Sigmoid colon (tissue), 7 donors: Measurements from ENCODE around the gene COL8A1. TPM values are rescaled to one million over a fixed set of nuclear protein-coding genes. Genes with fewer than 3 reads are reported as not detected.

ENCODE experiments used
- DNase-seq: peaks from one replicate; pipeline ENCODE4 v3.0.0-alpha.2; 2019
- H3K27ac ChIP-seq, 4 donors: fragments of 200-600 bp; sonication (generic); one replicate each; pipeline ENCODE4 v1.5.1; 2016 to 2019; ENCODE audit warnings: mild to moderate bottlenecking in 1 of 4
- H3K27me3 ChIP-seq, 3 donors: fragments of 200-600 bp; sonication (generic); one replicate each; pipeline ENCODE4 v1.5.1; 2019; ENCODE audit warnings: mild to moderate bottlenecking in 1 of 3
- H3K36me3 ChIP-seq, 4 donors: fragments of 200-600 bp; sonication (generic); one replicate each; pipeline ENCODE4 v1.5.1; 2016 to 2019
- H3K4me1 ChIP-seq, 4 donors: fragments of 200-600 bp; sonication (generic); one replicate each; pipeline ENCODE4 v1.5.1; 2017 to 2019
- H3K4me3 ChIP-seq, 4 donors: fragments of 200-600 bp; sonication (generic); one replicate each; pipeline ENCODE4 v1.5.1; 2017 to 2019; ENCODE audit warnings: mild to moderate bottlenecking in 2 of 4, moderate library complexity in 1 of 4
- H3K9me3 ChIP-seq, 4 donors: fragments of 200-600 bp in 3 of 4; sonication (generic) in 3 of 4; one replicate each; pipeline versions ENCODE4 v1.5.1 to v1.6.1; 2013 to 2019
- EP300 ChIP-seq, 4 donors: sonication (generic); formaldehyde crosslinking; IDR thresholded peaks; one replicate each; pipeline ENCODE4 v1.6.1; 2017; ENCODE audit warnings: antibody characterized with exemption in 4 of 4
- POLR2A ChIP-seq, 2 donors: fragments of 450-650 bp; IDR thresholded peaks; one replicate each; pipeline ENCODE4 v1.6.1; 2016; ENCODE audit warnings: antibody characterized with exemption in 2 of 2, mild to moderate bottlenecking in 2 of 2, moderate library complexity in 2 of 2
- POLR2AphosphoS5 ChIP-seq, 4 donors: sonication (generic); formaldehyde crosslinking; IDR thresholded peaks; one replicate each; pipeline ENCODE4 v1.6.1; 2017; ENCODE audit warnings: antibody characterized with exemption in 4 of 4
- WGBS, 2 donors: extraction: QIAGEN DNeasy Blood & Tissue Kit; methylation state at CpG; one replicate each; pipeline ENCODE4 v1.1.7; 2013; 5-methylcytosine and 5-hydroxymethylcytosine counted together
- intact Hi-C: fragments of 100-400 bp; cut with DNase I; formaldehyde crosslinking; loops from one replicate; pipeline ENCODE4 v1.15.1; 2023
- polyA plus RNA-seq, 3 donors: library from polyadenylated mRNA; stranded (reverse); fragments of 200-250 nt; gene quantifications; one replicate each; pipeline ENCODE4 v1.2.3, GENCODE V29; 2013
- total RNA-seq, 4 donors: library from RNA; depleted of rRNA; stranded (reverse); fragments of >200 nt; gene quantifications; one replicate each; pipeline ENCODE4 v1.1.0, GENCODE V29; 2016
- TF ChIP-seq, protein P1 (sequence below), 4 experiments: fragments of 450-650 bp in 3 of 4; fragments of 200-600 bp in 1 of 4; IDR thresholded peaks; one replicate each; pipeline ENCODE4 v1.5.1; 2016 to 2019; ENCODE audit warnings: antibody characterized with exemption in 4 of 4, mild to moderate bottlenecking in 3 of 4, moderate library complexity in 2 of 4
- donor health status: healthy with polysubstance abuse.
- donor health status: Bipolar disorder and iron deficiency.
- donor health status: healthy.

COL8A1 gene
- total and polyA plus RNA-seq, 7 donors = 0.23 to 39.6 (median 15.3) TPM

- no peaks in the 10 kb centered on the region for H3K27me3 ChIP-seq
- peaks cover 0 to 19% (median 9%) of the 10 kb centered on the region in 4 donors for H3K4me1 ChIP-seq
- H3K27ac ChIP-seq = no peak overlapping the region
- no peak for TF ChIP-seq POLR2A (IDR thresholded peaks at IDR 0.05)
- no peak for TF ChIP-seq POLR2AphosphoS5 (IDR thresholded peaks at IDR 0.05)
- no peak for TF ChIP-seq EP300 (IDR thresholded peaks at IDR 0.05)
- DNase-seq = no peak
- WGBS, 2 donors = 8 to 46% methylated on average over 1 of the region's 1 CpG
- no peak overlapping the region for H3K4me3 ChIP-seq
- no peaks in the 10 kb centered on the region for H3K36me3 ChIP-seq
- intact Hi-C loops = no loop called here
- no peaks in the 10 kb centered on the region for H3K9me3 ChIP-seq
Measured at GRCh38 chr3:99706410-99706809, 68.0 kb downstream of the COL8A1 start.

DNA sequence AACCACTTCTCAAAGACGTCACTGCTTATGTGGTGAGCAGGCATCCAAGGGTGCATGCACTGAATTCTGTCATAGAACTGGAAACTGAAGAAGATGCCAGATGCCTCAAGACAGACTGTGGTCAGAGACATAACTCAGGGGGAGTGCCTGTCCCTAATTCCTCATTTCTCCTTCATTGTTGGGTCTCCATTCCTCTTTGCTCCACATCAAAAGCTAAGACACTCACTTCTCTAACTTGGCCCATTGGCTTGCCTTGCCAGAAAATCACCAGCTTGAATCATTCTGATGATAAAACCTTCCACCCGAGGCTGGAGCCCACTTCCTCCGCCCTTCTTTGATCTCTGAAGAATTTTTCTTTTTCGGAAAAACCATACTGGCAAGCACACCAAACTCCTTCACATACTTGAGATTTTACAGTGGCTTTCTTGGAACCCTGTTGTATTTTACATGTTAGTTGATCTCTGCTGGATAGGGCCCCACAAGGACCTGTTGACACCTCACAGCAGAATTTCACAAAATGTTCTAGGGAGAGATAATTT lies 69.9 kb downstream of the COL8A1 start:
- Histone ChIP-seq H3K9me3 (no peaks in the 10 kb centered on the region), H3K4me1 (peaks cover 0 to 17% (median 6%) of the 10 kb centered on the region in 4 donors), H3K27ac (no peak overlapping the region), H3K4me3 (no peak overlapping the region), H3K36me3 (no peaks in the 10 kb centered on the region), H3K27me3 (no peaks in the 10 kb centered on the region)
- intact Hi-C loops = no loop called here
- WGBS, 2 donors = 85 to 87% methylated on average over 4 of the region's 4 CpGs
- no peak for DNase-seq
- no peak for TF ChIP-seq POLR2AphosphoS5 (IDR thresholded peaks at IDR 0.05)
- TF ChIP-seq POLR2A (IDR thresholded peaks at IDR 0.05) = no peak
- no peak for TF ChIP-seq EP300 (IDR thresholded peaks at IDR 0.05)
- TF ChIP-seq, protein P1, sequence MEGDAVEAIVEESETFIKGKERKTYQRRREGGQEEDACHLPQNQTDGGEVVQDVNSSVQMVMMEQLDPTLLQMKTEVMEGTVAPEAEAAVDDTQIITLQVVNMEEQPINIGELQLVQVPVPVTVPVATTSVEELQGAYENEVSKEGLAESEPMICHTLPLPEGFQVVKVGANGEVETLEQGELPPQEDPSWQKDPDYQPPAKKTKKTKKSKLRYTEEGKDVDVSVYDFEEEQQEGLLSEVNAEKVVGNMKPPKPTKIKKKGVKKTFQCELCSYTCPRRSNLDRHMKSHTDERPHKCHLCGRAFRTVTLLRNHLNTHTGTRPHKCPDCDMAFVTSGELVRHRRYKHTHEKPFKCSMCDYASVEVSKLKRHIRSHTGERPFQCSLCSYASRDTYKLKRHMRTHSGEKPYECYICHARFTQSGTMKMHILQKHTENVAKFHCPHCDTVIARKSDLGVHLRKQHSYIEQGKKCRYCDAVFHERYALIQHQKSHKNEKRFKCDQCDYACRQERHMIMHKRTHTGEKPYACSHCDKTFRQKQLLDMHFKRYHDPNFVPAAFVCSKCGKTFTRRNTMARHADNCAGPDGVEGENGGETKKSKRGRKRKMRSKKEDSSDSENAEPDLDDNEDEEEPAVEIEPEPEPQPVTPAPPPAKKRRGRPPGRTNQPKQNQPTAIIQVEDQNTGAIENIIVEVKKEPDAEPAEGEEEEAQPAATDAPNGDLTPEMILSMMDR (IDR thresholded peaks at IDR 0.05) = no peak

DNA sequence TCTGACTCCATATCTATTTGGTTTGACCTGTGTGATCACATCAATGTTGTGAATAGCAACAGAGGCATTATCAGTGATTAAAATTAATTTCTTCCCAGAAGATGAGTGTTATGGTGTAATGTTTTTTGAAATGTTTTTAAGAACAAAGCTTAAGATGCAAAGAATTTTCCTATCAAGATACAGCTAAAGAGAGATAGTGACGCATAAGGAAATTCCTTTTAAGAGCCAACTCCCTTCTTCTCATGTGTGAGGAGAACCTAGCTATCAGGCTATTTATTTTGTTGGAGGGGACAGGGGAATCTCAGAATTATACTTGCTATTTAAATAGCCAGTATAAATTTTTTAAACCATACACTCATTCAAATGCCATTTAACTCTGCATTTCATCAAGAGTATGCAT lies 71.3 kb downstream of the COL8A1 start:
- Histone ChIP-seq H3K9me3 (no peaks in the 10 kb centered on the region), H3K4me1 (peaks cover 0 to 12% (median 3%) of the 10 kb centered on the region in 4 donors), H3K27me3 (no peaks in the 10 kb centered on the region), H3K36me3 (no peaks in the 10 kb centered on the region), H3K4me3 (no peak overlapping the region), H3K27ac (no peak overlapping the region)
- intact Hi-C loops = no loop called here
- TF ChIP-seq, protein P1 (IDR thresholded peaks at IDR 0.05) = no peak
- TF ChIP-seq EP300 (IDR thresholded peaks at IDR 0.05) (no peak), POLR2AphosphoS5 (IDR thresholded peaks at IDR 0.05) (no peak), POLR2A (IDR thresholded peaks at IDR 0.05) (no peak)
- no peak for DNase-seq
- 98% methylated on average over 1 of the region's 1 CpG for WGBS, 2 donors

GRCh38 chr3:99710094-99710493 lies 71.7 kb downstream of the COL8A1 start:
- peaks cover 0 to 12% (median 3%) of the 10 kb centered on the region in 4 donors for H3K4me1 ChIP-seq
- TF ChIP-seq, protein P1 (IDR thresholded peaks at IDR 0.05) = no peak
- no peak for TF ChIP-seq POLR2AphosphoS5 (IDR thresholded peaks at IDR 0.05)
- TF ChIP-seq POLR2A (IDR thresholded peaks at IDR 0.05) = no peak
- TF ChIP-seq EP300 (IDR thresholded peaks at IDR 0.05) = no peak
- WGBS, 2 donors = 95 to 98% methylated on average over 3 of the region's 3 CpGs
- intact Hi-C loops = no loop called here
- no peaks in the 10 kb centered on the region for H3K27me3 ChIP-seq
- no peak overlapping the region for H3K27ac ChIP-seq
- H3K36me3 ChIP-seq = no peaks in the 10 kb centered on the region
- no peak overlapping the region for H3K4me3 ChIP-seq
- no peak for DNase-seq
- no peaks in the 10 kb centered on the region for H3K9me3 ChIP-seq

DNA sequence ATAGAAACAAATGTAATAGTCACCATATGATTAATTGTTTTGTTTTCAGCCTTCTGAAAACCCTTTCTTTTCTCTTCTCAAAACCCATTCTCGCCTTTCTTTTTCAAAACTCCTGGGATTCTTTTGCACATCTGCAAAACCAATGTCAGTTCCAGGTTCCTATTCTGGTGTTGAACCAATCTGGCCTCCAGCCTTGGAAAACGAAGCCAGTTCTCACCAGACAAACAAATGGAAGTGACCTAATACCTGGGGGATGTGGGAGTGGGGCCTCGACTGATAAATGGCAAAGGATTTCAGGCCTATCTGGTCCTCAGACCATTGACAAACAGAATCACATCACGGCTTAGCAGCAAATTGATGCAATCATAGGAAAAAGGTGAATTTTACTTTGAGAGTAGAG lies 73.0 kb downstream of the COL8A1 start:
- intact Hi-C loops = no loop called here
- Histone ChIP-seq H3K4me3 (no peak overlapping the region), H3K9me3 (no peaks in the 10 kb centered on the region), H3K4me1 (peaks cover 0 to 7% (median 3%) of the 10 kb centered on the region in 4 donors), H3K36me3 (no peaks in the 10 kb centered on the region), H3K27ac (no peak overlapping the region), H3K27me3 (no peaks in the 10 kb centered on the region)
- WGBS, 2 donors = 73 to 79% methylated on average over 4 of the region's 4 CpGs
- TF ChIP-seq, protein P1 (IDR thresholded peaks at IDR 0.05) = no peak
- no peak for TF ChIP-seq POLR2A (IDR thresholded peaks at IDR 0.05)
- no peak for TF ChIP-seq POLR2AphosphoS5 (IDR thresholded peaks at IDR 0.05)
- TF ChIP-seq EP300 (IDR thresholded peaks at IDR 0.05) = no peak
- no peak for DNase-seq
